AG09309 (cell line): Measurements from ENCODE around the gene SNX32.
A peak's percentile ranks its signal among the peaks of the same experiment; 100 is the strongest.

Experiments
- DNase-seq: peaks from one replicate; pipeline ENCODE4 v3.0.0-alpha.2; 2010; ENCODE audit warnings: low read depth
- H3K4me3 ChIP-seq: 2 replicates; pipeline ENCODE4 v1.5.1; 2011; ENCODE audit warnings: mild to moderate bottlenecking, low read depth, low read length, moderate library complexity; ENCODE audit not compliant: control insufficient read depth
- TF ChIP-seq, protein P1 (sequence below): IDR thresholded peaks from 2 replicates; pipeline ENCODE4 v1.5.1; 2011; ENCODE audit warnings: mild to moderate bottlenecking, low read depth, low read length, inconsistent platforms; ENCODE audit not compliant: insufficient read depth, control insufficient read depth; ENCODE audit errors: missing control alignments

Gene SNX32

GRCh38 chr11:65858681-65859087, 24.9 kb downstream of the SNX32 start:
- DNase-seq = no peak
- H3K4me3 ChIP-seq = peak overlapping the region; percentile 84
- TF ChIP-seq, protein P1, sequence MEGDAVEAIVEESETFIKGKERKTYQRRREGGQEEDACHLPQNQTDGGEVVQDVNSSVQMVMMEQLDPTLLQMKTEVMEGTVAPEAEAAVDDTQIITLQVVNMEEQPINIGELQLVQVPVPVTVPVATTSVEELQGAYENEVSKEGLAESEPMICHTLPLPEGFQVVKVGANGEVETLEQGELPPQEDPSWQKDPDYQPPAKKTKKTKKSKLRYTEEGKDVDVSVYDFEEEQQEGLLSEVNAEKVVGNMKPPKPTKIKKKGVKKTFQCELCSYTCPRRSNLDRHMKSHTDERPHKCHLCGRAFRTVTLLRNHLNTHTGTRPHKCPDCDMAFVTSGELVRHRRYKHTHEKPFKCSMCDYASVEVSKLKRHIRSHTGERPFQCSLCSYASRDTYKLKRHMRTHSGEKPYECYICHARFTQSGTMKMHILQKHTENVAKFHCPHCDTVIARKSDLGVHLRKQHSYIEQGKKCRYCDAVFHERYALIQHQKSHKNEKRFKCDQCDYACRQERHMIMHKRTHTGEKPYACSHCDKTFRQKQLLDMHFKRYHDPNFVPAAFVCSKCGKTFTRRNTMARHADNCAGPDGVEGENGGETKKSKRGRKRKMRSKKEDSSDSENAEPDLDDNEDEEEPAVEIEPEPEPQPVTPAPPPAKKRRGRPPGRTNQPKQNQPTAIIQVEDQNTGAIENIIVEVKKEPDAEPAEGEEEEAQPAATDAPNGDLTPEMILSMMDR = no peak

- peak overlapping the region; percentile 84 for H3K4me3 ChIP-seq
- TF ChIP-seq, protein P1 = no peak
- peak; percentile 83 for DNase-seq
These were observed 25.5 kb downstream of the SNX32 start for GRCh38 chr11:65859095-65859811.

DNA sequence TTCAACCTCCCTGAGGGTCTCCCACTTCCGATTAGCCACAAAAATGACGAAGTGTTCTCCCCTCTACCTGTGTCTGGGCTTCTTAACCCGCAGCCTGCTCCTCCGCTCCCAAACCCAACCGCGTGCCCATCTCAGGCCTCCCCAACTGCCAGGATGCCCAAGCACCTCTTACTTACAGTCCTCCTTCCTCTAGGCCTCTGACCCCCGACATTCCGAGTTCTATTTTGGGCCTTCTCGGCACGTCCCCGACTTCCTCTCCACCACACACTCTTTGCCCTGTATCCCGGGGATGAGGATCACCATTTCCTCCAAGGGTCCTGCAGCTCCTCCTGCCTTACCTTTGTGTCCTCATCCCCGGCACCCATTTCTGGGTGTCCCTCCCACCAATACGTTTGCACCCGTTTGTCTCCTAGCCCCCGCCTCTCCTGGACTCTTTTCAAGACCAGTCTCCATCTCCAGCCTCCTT, 26.1 kb downstream of the SNX32 start:
- no peak for DNase-seq
- peak overlapping the region; percentile 84 for H3K4me3 ChIP-seq
- TF ChIP-seq, protein P1 = no peak

DNA sequence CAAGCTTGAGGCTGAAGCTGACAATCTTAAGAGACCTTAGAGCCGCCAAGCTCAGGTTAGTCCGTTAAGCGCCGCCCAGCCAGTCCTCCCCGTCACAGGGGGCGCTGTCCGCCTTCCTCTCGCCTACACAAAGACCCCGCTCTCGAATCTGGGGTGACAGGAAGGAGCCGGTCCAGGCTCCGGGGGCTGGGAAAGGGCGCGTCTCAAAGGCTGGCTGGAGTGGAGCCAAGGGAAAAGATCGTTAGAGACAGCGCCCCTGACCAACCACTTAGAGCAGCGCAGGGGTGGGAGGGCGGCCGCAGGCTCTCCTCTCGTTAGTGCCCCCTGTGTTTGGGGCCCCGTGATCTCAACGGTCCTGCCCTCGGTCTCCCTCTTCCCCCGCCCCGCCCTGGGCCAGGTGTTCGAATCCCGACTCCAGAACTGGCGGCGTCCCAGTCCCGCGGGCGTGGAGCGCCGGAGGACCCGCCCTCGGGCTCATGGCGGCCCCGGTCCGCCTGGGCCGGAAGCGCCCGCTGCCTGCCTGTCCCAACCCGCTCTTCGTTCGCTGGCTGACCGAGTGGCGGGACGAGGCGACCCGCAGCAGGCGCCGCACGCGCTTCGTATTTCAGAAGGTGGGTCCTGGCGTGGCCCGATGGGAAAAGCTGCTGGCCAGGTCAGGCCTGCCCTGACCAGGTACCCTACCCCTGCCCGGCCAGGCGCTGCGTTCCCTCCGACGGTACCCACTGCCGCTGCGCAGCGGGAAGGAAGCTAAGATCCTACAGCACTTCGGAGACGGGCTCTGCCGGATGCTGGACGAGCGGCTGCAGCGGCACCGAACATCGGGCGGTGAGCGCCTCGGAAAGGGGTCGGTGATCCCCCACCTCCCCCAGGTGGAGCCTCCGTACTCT, 26.8 kb downstream of the SNX32 start, which contains the start of gene MUS81:
MUS81 (plus strand) TSS at position 156 of the 887 bp plus-strand sequence; CDS start at position 477, 321 bp downstream.
- TF ChIP-seq, protein P1 = peak; percentile 92
- peak; percentile 88 for DNase-seq
- H3K4me3 ChIP-seq = peak within 1 kb of the TSS; percentile 84

DNA sequence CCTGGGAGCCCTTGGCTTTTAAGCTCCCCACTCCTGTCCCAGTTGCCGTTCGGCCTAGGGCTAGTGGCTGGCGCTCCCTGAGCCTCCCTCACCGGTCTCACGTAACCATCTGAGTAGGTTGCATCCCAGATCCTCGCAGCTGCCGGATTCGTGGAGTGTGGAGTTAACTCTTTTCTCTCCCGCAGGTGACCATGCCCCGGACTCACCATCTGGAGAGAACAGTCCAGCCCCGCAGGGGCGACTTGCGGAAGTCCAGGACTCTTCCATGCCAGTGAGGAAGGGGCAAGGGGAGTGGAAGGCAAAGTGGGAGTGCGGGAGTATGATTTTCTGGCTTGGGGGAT, 27.4 kb downstream of the SNX32 start:
- TF ChIP-seq, protein P1 = no peak
- H3K4me3 ChIP-seq = peak overlapping the region; percentile 84
- DNase-seq = no peak

DNA sequence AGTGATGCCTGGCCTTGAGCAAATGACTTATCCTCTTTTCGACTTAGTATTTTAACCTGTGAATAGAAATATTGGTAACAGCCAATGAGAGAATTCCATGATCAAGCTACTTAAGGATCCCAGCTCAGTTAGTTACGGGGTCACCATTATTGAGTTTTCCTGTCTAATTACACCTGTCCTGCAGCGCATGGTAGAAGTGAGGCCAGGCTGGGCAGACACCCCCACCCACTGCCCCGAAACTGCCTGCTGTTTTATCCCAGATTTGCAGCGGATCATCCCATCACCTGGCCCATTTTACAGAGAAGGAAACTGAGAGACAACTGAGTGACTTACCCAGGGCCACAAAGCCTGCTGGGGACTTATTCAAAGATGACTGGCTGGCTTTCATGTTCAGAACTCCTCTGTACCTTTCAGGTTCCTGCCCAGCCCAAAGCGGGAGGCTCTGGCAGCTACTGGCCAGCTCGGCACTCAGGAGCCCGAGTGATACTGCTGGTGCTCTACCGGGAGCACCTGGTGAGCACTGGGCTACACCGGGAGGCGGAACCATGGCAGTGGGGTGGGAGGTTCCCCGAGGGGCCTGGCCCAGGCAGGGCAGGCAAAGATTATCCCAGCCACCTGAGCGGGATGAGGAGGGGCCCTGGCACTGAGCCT, 27.9 kb downstream of the SNX32 start:
- peak overlapping the region; percentile 84 for H3K4me3 ChIP-seq
- TF ChIP-seq, protein P1 = no peak
- DNase-seq = no peak
